GM12878 (cell line): ENCODE measurements around the gene CD93. TPM values are rescaled to one million over a fixed set of nuclear protein-coding genes. Genes with fewer than 3 reads are reported as not detected.

Experiments
- ATAC-seq: fragments of 200-7000 bp; cut with Tn5 transposase; 3 replicates; pipeline ENCODE4 v1.9.1; 2020; ENCODE audit warnings: mild to moderate bottlenecking, moderate library complexity
- BruUV-seq: library from RNA; stranded (reverse); fragments of 400-500 nt; replicated peaks from 2 replicates; lab custom pipeline; 2021; lab: Mats Ljungman, UMichigan
- CTCF ChIA-PET: fragments of 300-600 bp; sonication (Branson Sonifier 250); formaldehyde crosslinking; extraction: SDS; loops from one replicate; lab custom pipeline; 2021; ENCODE audit warnings: inconsistent platforms; lab: Yijun Ruan, JAX
- POLR2A ChIA-PET: fragments of 350-600 bp; formaldehyde crosslinking; extraction: SDS; loops from one replicate; lab custom pipeline; 2021; ENCODE audit warnings: inconsistent platforms; lab: Charles Lee
- RAD21 ChIA-PET: fragments of 300-600 bp; sonication (Branson Sonifier 250); formaldehyde crosslinking; loops from one replicate; lab custom pipeline; 2023; ENCODE audit warnings: antibody characterized with exemption; ENCODE audit not compliant: unreplicated experiment; lab: Charles Lee
- SMC1A ChIA-PET: fragments of 300-600 bp; sonication (Branson Sonifier 250); formaldehyde crosslinking; loops from one replicate; lab custom pipeline; 2023; ENCODE audit not compliant: unreplicated experiment, uncharacterized antibody; lab: Charles Lee
- DNase-seq: peaks from one replicate; pipeline ENCODE4 v3.0.0-alpha.2; 2011; ENCODE audit warnings: low read depth, low spot score
- FAIRE-seq: peaks from 3 replicates; lab custom pipeline; 2011; peaks lifted over from hg19 to GRCh38; lab: Jason Lieb, UNC
- H2AFZ ChIP-seq: 2 replicates; pipeline ENCODE4 v1.6.0; 2011; ENCODE audit warnings: low read depth, low read length, control low read depth; ENCODE audit not compliant: control insufficient read depth
- H3K27ac ChIP-seq: 2 replicates; pipeline ENCODE4 v1.5.1; 2011; ENCODE audit warnings: control low read depth; ENCODE audit not compliant: control insufficient read depth, insufficient read depth
- H3K27me3 ChIP-seq, 2 experiments: replicated peaks in 1 of 2; 2 replicates each; pipeline versions ENCODE4 v1.6.0 to v1.6.1; 2011; ENCODE audit warnings: low read length in 1 of 2; ENCODE audit not compliant: control insufficient read depth in 2 of 2, insufficient read depth in 2 of 2
- H3K36me3 ChIP-seq, 2 experiments: 2 replicates each; pipeline ENCODE4 v1.5.1; 2011; ENCODE audit warnings: low read length in 1 of 2; ENCODE audit not compliant: control insufficient read depth in 2 of 2, insufficient read depth in 2 of 2
- H3K4me1 ChIP-seq: 2 replicates; pipeline ENCODE4 v1.6.1; 2011; ENCODE audit warnings: mild to moderate bottlenecking, low read length, moderate library complexity, mixed read lengths; ENCODE audit not compliant: control insufficient read depth, insufficient read depth
- H3K4me2 ChIP-seq: 2 replicates; pipeline ENCODE4 v1.6.0; 2011; ENCODE audit warnings: control low read depth; ENCODE audit not compliant: control insufficient read depth, insufficient read depth
- H3K4me3 ChIP-seq: fragments of 200-600 bp; sonication (generic); 2 replicates; pipeline ENCODE4 v1.5.1; 2016
- H3K79me2 ChIP-seq: 2 replicates; pipeline ENCODE4 v1.6.0; 2011; ENCODE audit warnings: low read length; ENCODE audit not compliant: control insufficient read depth, insufficient read depth
- H3K9ac ChIP-seq: 2 replicates; pipeline ENCODE4 v1.8.0; 2011; ENCODE audit warnings: low read length, control low read depth, mixed read lengths; ENCODE audit not compliant: control insufficient read depth, insufficient read depth
- H3K9me3 ChIP-seq: replicated peaks from 3 replicates; pipeline ENCODE4 v1.5.1; 2011; ENCODE audit warnings: mild to moderate bottlenecking, low read length; ENCODE audit not compliant: control insufficient read depth, insufficient read depth
- H4K20me1 ChIP-seq: 2 replicates; pipeline ENCODE4 v1.6.0; 2011; ENCODE audit not compliant: control insufficient read depth, insufficient read depth
- BHLHE40 ChIP-seq, 2 experiments: fragments of 450-650 bp in 1 of 2; IDR thresholded peaks; 2 replicates each; pipeline ENCODE4 v1.6.1; 2011 to 2017; ENCODE audit warnings: low read depth in 2 of 2, borderline replicate concordance in 1 of 2, improper control_type of control experiment in 1 of 2, low read length in 1 of 2, mild to moderate bottlenecking in 1 of 2
- CREM ChIP-seq: IDR thresholded peaks from 2 replicates; pipeline ENCODE4 v1.6.1; 2014; ENCODE audit warnings: antibody characterized with exemption, low read depth
- NFXL1 ChIP-seq: fragments of 450-650 bp; IDR thresholded peaks from 2 replicates; pipeline ENCODE4 v1.6.1; 2017; ENCODE audit warnings: antibody characterized with exemption, mild to moderate bottlenecking, borderline replicate concordance
- POLR2A ChIP-seq: IDR thresholded peaks from 2 replicates; pipeline ENCODE4 v1.6.1; 2011; ENCODE audit warnings: low read depth, mild to moderate bottlenecking, low read length
- RCOR1 ChIP-seq: conservative IDR thresholded peaks from 2 replicates; pipeline ENCODE4 v1.6.1; 2012; ENCODE audit warnings: low read depth, low read length, improper control_type of control experiment
- RUNX3 ChIP-seq: IDR thresholded peaks from 2 replicates; pipeline ENCODE4 v1.6.1; 2012; ENCODE audit warnings: low read length, inconsistent platforms
- WGBS: methylation state at CpG from one replicate; pipeline ENCODE4 v1.1.6; 2016; ENCODE audit warnings: low lambda C conversion rate; ENCODE audit not compliant: insufficient replicate concordance, insufficient coverage; ENCODE audit errors: missing lambda C conversion rate; 5-methylcytosine and 5-hydroxymethylcytosine counted together
- in situ Hi-C: fragments of 300-500 bp; cut with MboI; formaldehyde crosslinking; loops from 9 replicates; pipeline ENCODE4 v1.14.3; 2018; ENCODE audit warnings: mixed read lengths
- intact Hi-C: fragments of 100-400 bp; cut with micrococcal nuclease; formaldehyde crosslinking; loops from one replicate; pipeline ENCODE4 v1.14.2; 2022; ENCODE audit not compliant: unreplicated experiment
- polyA plus RNA-seq, 11 experiments: library from polyadenylated mRNA; depleted of rRNA in 4 of 11; unstranded in 6 of 11; stranded (reverse) in 5 of 11; fragments of >200 nt; fragmentation: Nextera tagmentation in 4 of 11; fragmentation: Illumina TruSeq in 1 of 11; extraction: Ambion mirVana in 4 of 11; extraction: Trizol in 1 of 11; gene quantifications; 1 replicate in 1 of 11; 2 replicates in 10 of 11; pipeline versions ENCODE4 v1.2.1 to v1.2.3, GENCODE V29; 2011 to 2016; ENCODE audit warnings: inconsistent platforms in 2 of 11, missing spikeins in 2 of 11, low read depth in 1 of 11
- total RNA-seq, 4 experiments: library from RNA; depleted of rRNA in 3 of 4; stranded (reverse); fragments of >200 nt in 3 of 4; fragmentation: Illumina TruSeq in 1 of 4; extraction: Trizol in 1 of 4; gene quantifications; 2 replicates each; pipeline versions ENCODE4 v1.2.1 to v1.2.3, GENCODE V29; 2013 to 2021
- TF ChIP-seq, protein P1 (sequence below): fragments of 450-650 bp; IDR thresholded peaks from 2 replicates; pipeline ENCODE4 v1.6.1; 2018; ENCODE audit warnings: borderline replicate concordance, mild to moderate bottlenecking; ENCODE audit not compliant: partially characterized antibody

The CD93 gene
- total and polyA plus RNA-seq, 10 of the 15 experiments (the other 5 are each of a cell fraction or from before 2014, with no cell fraction given), result 0.20 to 2.7 (median 0.92) TPM

DNA sequence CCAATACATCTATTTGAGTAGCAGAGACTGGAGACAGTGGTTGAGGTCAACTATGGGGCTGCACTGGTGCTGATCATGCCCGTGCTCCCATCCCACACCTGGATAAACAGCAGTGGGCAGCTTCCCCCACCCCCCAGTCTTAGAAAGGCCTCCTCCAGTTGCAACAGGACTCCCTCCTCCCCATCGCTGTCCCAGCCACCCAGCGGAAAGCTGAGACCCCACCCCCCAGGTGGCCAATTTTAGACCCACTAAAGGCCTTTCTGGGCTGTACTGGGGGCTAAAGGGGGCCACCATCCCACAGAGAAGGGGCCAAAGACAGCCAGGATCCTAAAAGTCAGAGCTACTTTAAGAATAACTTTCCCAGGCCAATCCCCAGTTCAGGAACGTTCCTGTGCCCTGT is 52.2 kb downstream of the CD93 start:
- H4K20me1 ChIP-seq, result no peaks in the 10 kb centered on the region
- POLR2A ChIA-PET, result no interaction called here
- H3K4me2 ChIP-seq, result no peak overlapping the region
- no peaks in the 10 kb centered on the region for H3K36me3 ChIP-seq
- intact Hi-C loops, result no loop called here
- H3K9me3 ChIP-seq, result no peaks in the 10 kb centered on the region
- H3K9ac ChIP-seq, result no peak overlapping the region
- no peaks in the 10 kb centered on the region for H3K79me2 ChIP-seq
- 29% methylated on average over 4 of the region's 4 CpGs for WGBS
- in situ Hi-C loops, result no loop called here
- no peak for DNase-seq
- no peak overlapping the region for H2AFZ ChIP-seq
- no peak for ATAC-seq
- H3K4me1 ChIP-seq, result no peaks in the 10 kb centered on the region
- CTCF ChIA-PET, result interaction anchor here (0.7 kb wide), 1 partner anchor 18 kb away, joined by 3 read pairs; no protein-coding TSS in a partner anchor
- TF ChIP-seq BHLHE40 (IDR thresholded peaks at IDR 0.05; ENCODE audit: borderline replicate concordance in 1 of 2, low read depth in 2 of 2, low read length in 1 of 2), result no peak
- no peak for TF ChIP-seq POLR2A
- no peak for TF ChIP-seq NFXL1
- TF ChIP-seq, protein P1, sequence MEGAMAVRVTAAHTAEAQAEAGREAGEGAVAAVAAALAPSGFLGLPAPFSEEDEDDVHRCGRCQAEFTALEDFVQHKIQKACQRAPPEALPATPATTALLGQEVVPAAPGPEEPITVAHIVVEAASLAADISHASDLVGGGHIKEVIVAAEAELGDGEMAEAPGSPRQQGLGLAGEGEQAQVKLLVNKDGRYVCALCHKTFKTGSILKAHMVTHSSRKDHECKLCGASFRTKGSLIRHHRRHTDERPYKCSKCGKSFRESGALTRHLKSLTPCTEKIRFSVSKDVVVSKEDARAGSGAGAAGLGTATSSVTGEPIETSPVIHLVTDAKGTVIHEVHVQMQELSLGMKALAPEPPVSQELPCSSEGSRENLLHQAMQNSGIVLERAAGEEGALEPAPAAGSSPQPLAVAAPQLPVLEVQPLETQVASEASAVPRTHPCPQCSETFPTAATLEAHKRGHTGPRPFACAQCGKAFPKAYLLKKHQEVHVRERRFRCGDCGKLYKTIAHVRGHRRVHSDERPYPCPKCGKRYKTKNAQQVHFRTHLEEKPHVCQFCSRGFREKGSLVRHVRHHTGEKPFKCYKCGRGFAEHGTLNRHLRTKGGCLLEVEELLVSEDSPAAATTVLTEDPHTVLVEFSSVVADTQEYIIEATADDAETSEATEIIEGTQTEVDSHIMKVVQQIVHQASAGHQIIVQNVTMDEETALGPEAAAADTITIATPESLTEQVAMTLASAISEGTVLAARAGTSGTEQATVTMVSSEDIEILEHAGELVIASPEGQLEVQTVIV, result no peak
- TF ChIP-seq RCOR1, result no peak
- no peak for TF ChIP-seq CREM
- no peak for TF ChIP-seq RUNX3
- no peak for FAIRE-seq
- H3K27ac ChIP-seq, result no peak overlapping the region
- H3K27me3 ChIP-seq, result peaks cover 0 to 2% of the 10 kb centered on the region in 2 experiments; a peak in 1 of 4 replicates
- BruUV-seq, result no TSS peak
- SMC1A ChIA-PET, result no interaction called here
- RAD21 ChIA-PET, result no interaction called here
- H3K4me3 ChIP-seq, result no peak overlapping the region
